CD4-positive, CD25-positive, alpha-beta regulatory T cell (primary cell): Measurements from ENCODE around the gene CFAP299. TPM values are rescaled to one million over a fixed set of nuclear protein-coding genes. Genes with fewer than 3 reads are reported as not detected.

Experiments used
- ATAC-seq, 2 donors: fragments of 150-1000 bp; cut with Tn5 transposase; one replicate each; pipeline ENCODE4 v1.10.0; 2021; ENCODE audit warnings: low read depth in 2 of 2, moderate number of reproducible peaks in 2 of 2, moderate library complexity in 1 of 2
- DNase-seq, 3 donors: peaks; one replicate each; pipeline versions ENCODE4 v3.0.0 to v3.0.0-alpha.2; 2012 to 2022; ENCODE audit warnings: mixed read lengths in 1 of 3
- H3K27ac ChIP-seq: one replicate; pipeline ENCODE4 v1.7.0; 2013; ENCODE audit warnings: mild to moderate bottlenecking, low read length; ENCODE audit not compliant: insufficient read depth, poor library complexity, severe bottlenecking
- H3K27me3 ChIP-seq: one replicate; pipeline ENCODE4 v1.7.0; 2013; ENCODE audit warnings: low read length; ENCODE audit not compliant: control insufficient read depth, insufficient read depth
- H3K36me3 ChIP-seq: one replicate; pipeline ENCODE4 v1.7.0; 2013; ENCODE audit warnings: mild to moderate bottlenecking, low read length, moderate library complexity; ENCODE audit not compliant: control insufficient read depth, insufficient read depth
- H3K4me1 ChIP-seq: 2 replicates; pipeline ENCODE4 v1.7.0; 2013; ENCODE audit warnings: mild to moderate bottlenecking, low read length; ENCODE audit not compliant: insufficient read depth, control insufficient read depth, poor library complexity, severe bottlenecking
- H3K4me3 ChIP-seq: one replicate; pipeline ENCODE4 v1.7.0; 2013; ENCODE audit warnings: low read depth, mild to moderate bottlenecking, low read length, moderate library complexity
- H3K9me3 ChIP-seq, 2 experiments: 1 replicate in 1 of 2; 2 replicates in 1 of 2; pipeline ENCODE4 v1.7.0; 2013; ENCODE audit warnings: low read length in 2 of 2, mild to moderate bottlenecking in 1 of 2, moderate library complexity in 1 of 2; ENCODE audit not compliant: control insufficient read depth in 2 of 2
- H3K27ac Mint-ChIP-seq, 3 donors: one replicate each; pipeline ENCODE4 v1.8.0; 2020 to 2022; ENCODE audit warnings: mild to moderate bottlenecking in 3 of 3, mixed read lengths in 3 of 3, moderate library complexity in 2 of 3
- H3K27me3 Mint-ChIP-seq: one replicate; pipeline ENCODE4 v1.8.0; 2022; ENCODE audit warnings: mild to moderate bottlenecking, mixed read lengths
- H3K36me3 Mint-ChIP-seq: one replicate; pipeline ENCODE4 v1.8.0; 2020; ENCODE audit warnings: mixed read lengths
- H3K4me1 Mint-ChIP-seq, 4 donors: one replicate each; pipeline ENCODE4 v1.8.0; 2020 to 2022; ENCODE audit warnings: mixed read lengths in 4 of 4, mild to moderate bottlenecking in 1 of 4
- H3K4me3 Mint-ChIP-seq, 4 donors: one replicate each; pipeline ENCODE4 v1.8.0; 2020 to 2022; ENCODE audit warnings: mild to moderate bottlenecking in 4 of 4, mixed read lengths in 4 of 4, moderate library complexity in 3 of 4
- H3K9me3 Mint-ChIP-seq, 7 donors: one replicate each; pipeline ENCODE4 v1.8.0; 2020 to 2022; ENCODE audit warnings: mixed read lengths in 7 of 7, mild to moderate bottlenecking in 3 of 7, moderate library complexity in 2 of 7
- polyA plus RNA-seq, 4 donors: library from polyadenylated mRNA; unstranded; fragments of 300-500 nt; fragmentation: Illumina TruSeq; gene quantifications; one replicate each; pipeline ENCODE4 v1.2.3, GENCODE V29; 2021
- total RNA-seq: library from RNA; stranded (reverse); gene quantifications from one replicate; pipeline ENCODE4 v1.2.3, GENCODE V29; 2022

Gene CFAP299
- total and polyA plus RNA-seq, 5 donors from 2014 or later, result not detected

GRCh38 chr4:80452055-80452454 is 116.5 kb downstream of the CFAP299 start:
- H3K36me3 ChIP-seq, result no peaks in the 10 kb centered on the region
- H3K27ac Mint-ChIP-seq, result no peak overlapping the region

GRCh38 chr4:80452768-80453167 is 117.2 kb downstream of the CFAP299 start:
- H3K4me3 ChIP-seq, result no peak overlapping the region
- Mint-ChIP-seq H3K9me3 (peaks cover 0 to 15% (median 5%) of the 10 kb centered on the region in 7 donors), H3K27me3 (no peaks in the 10 kb centered on the region), H3K27ac (no peak overlapping the region), H3K36me3 (peaks cover 3% of the 10 kb centered on the region), H3K4me1 (peaks cover 0 to 4% (median 1%) of the 10 kb centered on the region in 4 donors), H3K4me3 (no peak overlapping the region)
- ATAC-seq (no peak), DNase-seq (no peak)
- peaks cover 3 to 4% of the 10 kb centered on the region in 2 experiments for H3K9me3 ChIP-seq
- H3K4me1 ChIP-seq, result no peaks in the 10 kb centered on the region
- H3K27ac ChIP-seq, result no peak overlapping the region
- H3K27me3 ChIP-seq, result peaks cover 1% of the 10 kb centered on the region
- H3K36me3 ChIP-seq, result no peaks in the 10 kb centered on the region

More at GRCh38 chr4:80452055-80452454, 116.5 kb downstream of the CFAP299 start:
- Mint-ChIP-seq H3K4me3 (no peak overlapping the region), H3K4me1 (peaks cover 0 to 4% (median 1%) of the 10 kb centered on the region in 4 donors), H3K27me3 (no peaks in the 10 kb centered on the region), H3K36me3 (peaks cover 3% of the 10 kb centered on the region), H3K9me3 (peaks cover 0 to 15% (median 5%) of the 10 kb centered on the region in 7 donors)
- no peak for DNase-seq
- Histone ChIP-seq H3K27ac (no peak overlapping the region), H3K4me1 (no peaks in the 10 kb centered on the region), H3K4me3 (no peak overlapping the region), H3K27me3 (no peaks in the 10 kb centered on the region), H3K9me3 (peaks cover 3 to 4% of the 10 kb centered on the region in 2 experiments)
- ATAC-seq, result no peak

- Mint-ChIP-seq H3K27me3 (no peaks in the 10 kb centered on the region), H3K9me3 (peaks cover 0 to 15% (median 5%) of the 10 kb centered on the region in 7 donors), H3K4me1 (peaks cover 0 to 4% (median 1%) of the 10 kb centered on the region in 4 donors), H3K4me3 (no peak overlapping the region), H3K36me3 (peaks cover 3% of the 10 kb centered on the region), H3K27ac (no peak overlapping the region)
- ATAC-seq (no peak), DNase-seq (no peak)
- H3K36me3 ChIP-seq, result no peaks in the 10 kb centered on the region
- peaks cover 1% of the 10 kb centered on the region for H3K27me3 ChIP-seq
- H3K27ac ChIP-seq, result no peak overlapping the region
- peaks cover 3 to 4% of the 10 kb centered on the region in 2 experiments for H3K9me3 ChIP-seq
- H3K4me1 ChIP-seq, result no peaks in the 10 kb centered on the region
- H3K4me3 ChIP-seq, result no peak overlapping the region
These were observed 118.5 kb downstream of the CFAP299 start for GRCh38 chr4:80454040-80454439.

DNA sequence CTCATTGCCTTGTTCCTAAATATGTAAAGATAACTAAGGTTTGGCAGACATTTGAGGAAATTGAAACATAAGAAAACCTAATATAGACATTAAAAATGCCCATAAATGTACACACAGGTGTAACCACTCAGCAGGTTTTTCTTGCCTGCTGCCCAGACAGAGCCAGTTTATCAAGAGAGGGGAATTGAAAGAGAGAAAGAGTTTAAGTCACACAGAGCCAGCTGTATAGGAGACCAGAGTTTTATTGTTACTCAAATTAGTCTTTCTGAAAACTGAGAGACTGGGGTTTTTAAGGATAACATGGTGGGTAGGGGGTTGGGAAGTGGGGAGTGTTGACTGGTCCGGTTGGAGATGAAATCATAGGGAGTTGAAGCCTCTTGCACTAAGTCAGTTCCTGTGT is 119.0 kb downstream of the CFAP299 start:
- peaks cover 1% of the 10 kb centered on the region for H3K27me3 ChIP-seq
- H3K4me3 Mint-ChIP-seq, result no peak overlapping the region
- peaks cover 0 to 15% (median 5%) of the 10 kb centered on the region in 7 donors for H3K9me3 Mint-ChIP-seq
- DNase-seq (no peak), ATAC-seq (no peak)
- H3K4me1 Mint-ChIP-seq, result peaks cover 0 to 4% (median 3%) of the 10 kb centered on the region in 4 donors
- no peak overlapping the region for H3K4me3 ChIP-seq
- H3K27me3 Mint-ChIP-seq, result no peaks in the 10 kb centered on the region
- H3K36me3 Mint-ChIP-seq, result peaks cover 3% of the 10 kb centered on the region
- no peaks in the 10 kb centered on the region for H3K36me3 ChIP-seq
- H3K9me3 ChIP-seq, result peaks cover 3 to 4% of the 10 kb centered on the region in 2 experiments
- no peak overlapping the region for H3K27ac Mint-ChIP-seq
- no peak overlapping the region for H3K27ac ChIP-seq
- no peaks in the 10 kb centered on the region for H3K4me1 ChIP-seq

- Mint-ChIP-seq H3K9me3 (peaks cover 0 to 11% (median 1%) of the 10 kb centered on the region in 7 donors), H3K4me1 (peaks cover 13 to 41% (median 19%) of the 10 kb centered on the region in 4 donors), H3K27ac (no peak overlapping the region), H3K4me3 (no peak overlapping the region), H3K36me3 (no peaks in the 10 kb centered on the region), H3K27me3 (no peaks in the 10 kb centered on the region)
- Histone ChIP-seq H3K9me3 (no peaks in the 10 kb centered on the region), H3K36me3 (no peaks in the 10 kb centered on the region), H3K4me3 (no peak overlapping the region), H3K27ac (no peak overlapping the region), H3K4me1 (peaks cover 13% of the 10 kb centered on the region), H3K27me3 (peaks cover 1% of the 10 kb centered on the region)
- DNase-seq, result peak in 1 of 3 donors; percentile 17
- no peak for ATAC-seq
These were observed 124.5 kb downstream of the CFAP299 start for GRCh38 chr4:80459918-80460473.

DNA sequence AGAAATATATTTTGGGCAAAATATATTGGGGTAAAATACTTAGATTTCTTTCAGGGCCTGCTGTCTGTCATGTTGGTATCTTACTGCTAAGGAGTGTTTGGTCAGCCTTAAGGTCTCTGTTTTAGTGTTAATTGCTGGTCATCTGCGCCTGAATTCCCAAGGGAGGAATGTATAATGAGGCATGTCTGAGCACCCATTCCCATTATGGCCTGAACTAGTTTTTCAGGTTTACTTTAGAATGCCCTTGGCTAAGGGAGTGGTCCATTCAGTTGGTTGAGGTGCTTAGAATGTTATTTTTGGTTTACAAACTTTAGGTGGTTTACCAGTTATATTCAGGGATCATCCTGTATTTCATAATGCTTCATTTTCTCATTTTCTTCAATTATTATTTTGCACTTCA is 125.9 kb downstream of the CFAP299 start:
- no peaks in the 10 kb centered on the region for H3K27me3 Mint-ChIP-seq
- Histone ChIP-seq H3K9me3 (no peaks in the 10 kb centered on the region), H3K27me3 (peaks cover 1% of the 10 kb centered on the region), H3K4me1 (peaks cover 13% of the 10 kb centered on the region), H3K4me3 (no peak overlapping the region), H3K36me3 (no peaks in the 10 kb centered on the region), H3K27ac (no peak overlapping the region)
- H3K27ac Mint-ChIP-seq, result peak overlapping the region in 2 of 3 donors; percentile 6 to 58
- DNase-seq (no peak), ATAC-seq (no peak)
- peaks cover 17 to 41% (median 19%) of the 10 kb centered on the region in 4 donors for H3K4me1 Mint-ChIP-seq
- H3K36me3 Mint-ChIP-seq, result no peaks in the 10 kb centered on the region
- H3K4me3 Mint-ChIP-seq, result no peak overlapping the region
- peaks cover 0 to 11% (median 3%) of the 10 kb centered on the region in 7 donors for H3K9me3 Mint-ChIP-seq

DNA sequence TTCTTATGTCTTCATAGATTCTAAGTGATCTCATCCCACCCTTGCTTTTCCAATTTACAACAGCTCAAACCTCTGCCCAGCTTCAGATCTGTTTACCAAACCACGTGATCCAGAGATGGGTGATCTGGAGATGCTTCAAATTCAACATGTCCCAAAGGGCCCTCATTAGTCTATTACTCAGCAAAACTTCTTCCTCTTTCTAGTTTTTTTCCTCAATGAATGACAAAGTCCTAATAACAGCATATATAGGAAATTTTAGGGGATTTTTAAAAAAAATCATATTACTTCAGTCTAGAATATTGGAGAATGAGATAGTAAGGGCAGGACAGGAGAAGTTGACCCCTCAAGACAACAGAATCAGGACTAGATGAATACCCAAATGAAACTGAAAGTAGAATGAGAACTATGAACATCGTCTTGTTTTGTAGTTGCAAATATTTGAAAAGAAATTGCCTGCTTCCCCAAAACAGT is 127.1 kb downstream of the CFAP299 start:
- Mint-ChIP-seq H3K4me3 (peak overlapping the region; percentile 24 to 82 (median 53)), H3K36me3 (peaks cover 6% of the 10 kb centered on the region), H3K27ac (peak overlapping the region; percentile 80 to 90 (median 89)), H3K9me3 (peaks cover 0 to 11% (median 3%) of the 10 kb centered on the region in 7 donors), H3K27me3 (no peaks in the 10 kb centered on the region), H3K4me1 (peaks cover 20 to 42% (median 22%) of the 10 kb centered on the region in 4 donors)
- ATAC-seq, result no peak
- peak overlapping the region; percentile 87 for H3K4me3 ChIP-seq
- no peak overlapping the region for H3K27ac ChIP-seq
- H3K27me3 ChIP-seq, result no peaks in the 10 kb centered on the region
- no peaks in the 10 kb centered on the region for H3K9me3 ChIP-seq
- peaks cover 13% of the 10 kb centered on the region for H3K4me1 ChIP-seq
- peak in 2 of 3 donors; percentile 24 to 47 for DNase-seq
- H3K36me3 ChIP-seq, result no peaks in the 10 kb centered on the region

- Histone ChIP-seq H3K27ac (no peak overlapping the region), H3K36me3 (no peaks in the 10 kb centered on the region), H3K4me1 (peaks cover 13% of the 10 kb centered on the region), H3K27me3 (no peaks in the 10 kb centered on the region), H3K4me3 (peak overlapping the region; percentile 87), H3K9me3 (no peaks in the 10 kb centered on the region)
- Mint-ChIP-seq H3K9me3 (peaks cover 0 to 11% (median 3%) of the 10 kb centered on the region in 7 donors), H3K27me3 (no peaks in the 10 kb centered on the region), H3K27ac (peak overlapping the region in 2 of 3 donors; percentile 77 to 78), H3K4me1 (peaks cover 20 to 42% (median 25%) of the 10 kb centered on the region in 4 donors), H3K36me3 (peaks cover 7% of the 10 kb centered on the region), H3K4me3 (peak overlapping the region in 1 of 4 donors; percentile 65)
- DNase-seq, result no peak
- ATAC-seq, result no peak
These were observed 128.0 kb downstream of the CFAP299 start for GRCh38 chr4:80463509-80463908.
